NCI-H2196 treated with DMSO at 0.1 percent for 48 hours (cell line): ENCODE results near the gene C13orf42.
A peak's percentile ranks its signal among the peaks of the same experiment; 100 is the strongest.

Experiments
- DNase-seq: peaks from one replicate; lab custom pipeline; 2025; ENCODE audit not compliant: unreplicated experiment; lab: John Stamatoyannopoulos, UW

Gene C13orf42

GRCh38 chr13:51111174-51111573 is at the start of gene C13orf42:
TSS of gene C13orf42 (minus strand) at chr13:51111274. CDS start at chr13:51111209, 65 bp downstream.
- no peak for DNase-seq

GRCh38 chr13:51158880-51159518 is 47.9 kb upstream of the C13orf42 start:
- DNase-seq: no peak

DNA sequence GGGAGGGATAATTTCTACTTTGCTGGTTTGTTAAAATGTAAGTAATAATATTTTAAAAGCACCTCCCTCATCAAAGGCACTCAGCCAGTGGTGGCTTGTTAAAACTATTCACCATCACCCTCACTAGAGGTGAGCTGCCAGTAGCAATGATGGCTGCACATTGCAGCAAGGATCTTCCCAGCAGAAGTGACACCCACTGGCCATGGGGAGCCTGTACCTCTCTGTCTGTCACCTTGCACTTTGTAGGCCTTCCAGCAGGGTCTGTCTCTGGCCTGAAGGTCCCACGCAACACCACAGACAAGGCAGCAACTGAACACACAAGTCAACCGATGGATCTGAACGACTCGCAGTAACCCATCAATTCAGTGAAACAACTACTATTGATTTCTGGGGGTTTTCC is 47.3 kb upstream of the C13orf42 start:
- DNase-seq: no peak

GRCh38 chr13:51156648-51157047 is 45.6 kb upstream of the C13orf42 start:
- DNase-seq: no peak

DNA sequence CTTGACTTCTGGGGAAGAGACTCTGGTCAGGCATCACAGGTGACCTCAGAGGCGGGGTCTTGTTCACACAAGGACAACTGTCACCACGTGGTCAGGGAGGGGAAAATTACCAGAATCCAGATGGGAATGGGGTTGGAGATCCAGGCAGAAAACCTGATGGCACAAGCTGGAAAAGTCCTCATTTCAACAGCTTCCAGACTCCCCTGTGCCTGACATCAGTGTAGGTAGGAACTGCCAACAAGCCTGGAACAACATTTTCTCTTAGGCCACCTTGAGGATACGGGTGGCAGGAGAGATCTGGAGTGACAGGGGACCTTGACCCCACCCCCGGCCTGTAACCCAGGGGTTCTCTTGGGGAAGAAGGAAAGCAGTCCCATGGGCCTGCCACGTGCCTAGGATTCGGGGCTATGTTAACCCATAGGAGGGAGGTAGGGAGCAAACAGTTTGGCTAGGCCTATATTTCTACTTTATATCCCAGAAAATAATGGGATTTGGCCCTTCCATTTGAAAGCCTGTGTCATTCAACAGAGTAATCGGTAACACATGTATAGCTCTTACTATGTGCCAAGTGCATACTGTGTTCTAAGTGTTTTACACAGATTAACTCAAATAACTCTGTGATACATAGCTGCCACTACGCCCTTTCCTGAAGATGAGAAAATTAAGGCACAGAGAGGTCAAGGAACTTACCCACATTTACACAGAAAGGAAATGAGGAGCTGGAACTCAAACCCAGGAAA is 44.9 kb upstream of the C13orf42 start:
- DNase-seq: no peak

- no peak for DNase-seq
These were observed 44.1 kb upstream of the C13orf42 start for GRCh38 chr13:51155161-51155560.

GRCh38 chr13:51154029-51154555 is 43.0 kb upstream of the C13orf42 start:
- DNase-seq: no peak

DNA sequence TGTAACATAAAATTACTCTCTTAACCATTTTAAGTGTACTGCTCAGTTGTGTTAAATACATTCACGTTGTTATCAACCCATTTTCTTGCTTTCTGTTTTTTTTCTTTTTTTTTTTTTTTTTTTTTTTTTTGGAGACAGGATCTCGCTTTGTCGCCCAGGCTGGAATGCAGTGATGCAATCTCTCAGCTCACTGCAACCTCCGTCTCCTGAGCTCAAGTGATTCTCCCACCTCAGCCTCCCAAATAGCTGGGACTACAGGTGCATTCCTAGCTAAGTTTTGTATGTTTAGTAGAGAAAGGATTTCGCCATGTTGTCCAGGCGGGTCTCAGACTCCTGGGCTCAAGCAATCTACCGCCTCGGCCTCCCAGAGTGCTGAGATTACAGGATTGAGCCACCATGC is 42.5 kb upstream of the C13orf42 start:
- DNase-seq: no peak

DNA sequence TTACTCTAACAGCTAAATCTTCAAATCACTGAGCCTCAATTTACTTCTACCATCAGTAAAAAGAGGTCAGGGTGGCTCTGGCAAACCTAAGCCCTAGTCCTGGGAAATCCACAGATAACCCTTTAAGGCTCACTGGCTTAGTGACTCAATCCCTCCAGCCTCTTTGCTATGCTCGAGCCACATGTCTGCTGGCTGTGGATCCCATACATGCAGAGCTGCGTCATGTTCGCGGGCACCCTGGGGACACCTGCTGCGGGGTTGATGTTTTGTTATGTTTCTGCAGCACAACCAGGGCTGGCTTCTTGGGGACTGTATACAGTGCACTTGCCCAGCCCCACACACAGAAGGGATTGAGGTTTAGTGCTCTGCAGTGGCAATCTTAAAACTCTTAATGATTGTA is 41.6 kb upstream of the C13orf42 start:
- DNase-seq: no peak

GRCh38 chr13:51151463-51151862 is 40.4 kb upstream of the C13orf42 start:
- DNase-seq: no peak

GRCh38 chr13:51148952-51149573 is 38.0 kb upstream of the C13orf42 start:
- DNase-seq: no peak

- DNase-seq: no peak
These were observed 37.3 kb upstream of the C13orf42 start for GRCh38 chr13:51148223-51148951.

DNA sequence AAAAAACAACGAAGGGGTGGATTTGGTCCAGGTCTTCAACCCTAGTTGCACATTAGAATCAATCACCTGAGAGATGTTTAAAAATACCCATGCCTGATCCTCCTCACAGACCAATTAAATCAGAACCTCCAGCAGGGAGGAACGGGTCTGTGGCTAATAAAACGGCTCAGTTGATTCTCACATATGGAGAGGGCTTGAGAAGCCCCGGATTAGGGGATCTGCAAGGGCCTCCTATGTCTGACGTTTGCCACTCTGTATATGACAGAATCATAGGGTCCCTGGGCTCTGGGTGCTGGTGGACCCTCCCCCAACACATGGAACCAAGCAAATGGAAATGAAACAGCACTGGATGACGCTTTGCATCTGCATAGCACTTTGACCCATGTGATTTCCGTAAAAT is 36.7 kb upstream of the C13orf42 start:
- DNase-seq: no peak

GRCh38 chr13:51146667-51147066 is 35.6 kb upstream of the C13orf42 start:
- no peak for DNase-seq

DNA sequence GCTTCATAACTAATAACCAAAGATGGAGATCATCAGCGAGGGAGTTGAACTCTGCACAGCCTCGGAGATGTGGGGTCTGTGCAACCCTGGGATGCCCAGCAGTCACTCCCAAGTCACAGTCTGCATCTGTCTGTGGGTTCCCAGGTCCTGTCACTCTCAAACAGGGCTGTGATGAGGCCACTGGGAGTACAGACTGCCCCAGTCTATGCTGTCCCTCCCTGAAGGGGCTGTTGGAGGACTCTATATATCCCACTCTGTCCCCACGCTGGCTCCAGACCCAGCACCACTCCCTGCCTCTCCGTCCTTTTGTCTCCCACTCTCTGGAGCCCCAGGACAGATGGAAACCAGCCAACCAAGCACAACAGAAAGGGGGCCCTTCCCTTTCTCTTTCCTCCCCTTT is 26.2 kb upstream of the C13orf42 start:
- DNase-seq: no peak

- no peak for DNase-seq
These were observed 25.4 kb upstream of the C13orf42 start for GRCh38 chr13:51136276-51136980.

DNA sequence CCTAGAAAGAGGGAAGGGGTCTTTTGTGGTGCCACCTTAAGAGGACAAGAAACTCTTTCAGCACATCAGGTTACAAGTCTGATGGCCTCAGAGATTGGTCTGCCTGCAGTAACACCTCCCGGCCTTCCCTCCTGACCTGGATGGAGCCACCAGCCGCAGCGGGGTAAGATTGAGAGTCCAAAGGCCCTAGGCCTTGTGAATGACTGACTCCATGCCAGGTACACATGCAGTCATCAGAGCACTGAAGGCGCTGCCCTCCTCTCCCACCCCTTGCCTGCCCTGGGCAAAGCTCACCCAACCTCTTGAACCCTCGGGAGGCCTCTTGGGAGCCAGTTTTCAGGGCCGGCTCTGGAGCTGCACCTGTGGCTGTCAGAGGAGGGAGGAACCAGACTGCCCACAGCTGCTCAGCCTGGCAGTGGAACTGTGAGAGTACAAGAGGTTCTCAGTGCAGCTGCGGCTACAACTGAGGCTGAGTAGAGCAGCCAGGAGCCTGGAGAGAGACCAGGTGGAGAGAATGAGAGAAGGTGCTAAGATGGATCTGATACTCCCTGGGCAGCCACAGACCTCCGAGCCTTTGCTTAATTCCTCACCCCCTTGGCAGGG is 23.8 kb upstream of the C13orf42 start:
- no peak for DNase-seq

GRCh38 chr13:51130348-51130747 is 19.3 kb upstream of the C13orf42 start:
- no peak for DNase-seq

DNA sequence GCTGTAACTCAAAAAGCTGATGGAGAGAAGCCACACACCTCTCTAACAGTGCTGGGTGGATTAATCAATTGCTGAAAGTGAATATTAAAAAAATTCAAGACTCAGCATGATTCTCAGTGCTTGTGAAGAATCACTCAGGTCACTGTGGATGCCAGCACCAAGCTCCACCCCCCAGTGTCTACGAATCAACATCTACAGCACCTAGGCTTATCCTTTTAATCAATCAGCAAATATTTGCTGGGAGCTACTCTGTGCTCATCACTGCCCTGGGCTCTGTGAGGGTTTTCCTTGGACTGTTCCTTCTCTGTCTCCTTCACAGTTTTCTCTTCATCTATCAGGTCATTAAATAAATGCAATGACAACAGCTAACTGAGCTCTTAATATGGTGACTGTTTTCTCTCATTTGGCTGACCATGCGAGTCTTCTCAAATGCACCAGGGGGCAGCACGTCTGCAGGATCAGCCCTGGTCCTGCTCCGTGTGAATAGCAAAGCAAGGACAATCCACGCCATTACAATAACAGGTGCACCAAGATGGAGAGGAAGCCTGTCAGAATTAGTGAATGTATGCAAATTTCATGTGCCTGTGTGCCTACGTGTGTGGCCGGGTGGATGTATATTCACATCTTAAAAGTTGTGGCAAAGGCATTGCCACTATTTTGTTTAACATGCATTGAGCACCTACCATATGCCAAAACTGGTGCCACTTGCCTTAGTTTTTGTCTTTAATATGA is 14.6 kb upstream of the C13orf42 start:
- DNase-seq: peak; percentile 10
